ENCODE data around the gene SND1.
"Not testable (repeated sequence)": the region's sequence is repeated elsewhere in the genome, so short reads cannot be mapped to it uniquely, and the experiment has no call there.

The SND1 gene

GRCh38 chr7:128082431-128082830 is 430.4 kb downstream of the SND1 start:
- no peak for DNase-seq

GRCh38 chr7:128084896-128085608 is 433.1 kb downstream of the SND1 start:
- DNase-seq, result no peak

- DNase-seq, result no peak
Observed at GRCh38 chr7:128090492-128090891, 438.5 kb downstream of the SND1 start.

GRCh38 chr7:128091106-128091505 is 439.1 kb downstream of the SND1 start:
- no peak for DNase-seq

- peak in 1 of 2 experiments; percentile 13 for DNase-seq
Observed at GRCh38 chr7:128092221-128092620, 440.2 kb downstream of the SND1 start.

- DNase-seq, result no peak
Observed at GRCh38 chr7:128093614-128094570, 441.9 kb downstream of the SND1 start.

- peak in 1 of 2 experiments; percentile 35 for DNase-seq
Observed at GRCh38 chr7:128094686-128095085, 442.7 kb downstream of the SND1 start.

GRCh38 chr7:128097211-128097731 is 445.3 kb downstream of the SND1 start:
- no peak for DNase-seq

- DNase-seq, result no peak
Observed at GRCh38 chr7:128098629-128099028, 446.6 kb downstream of the SND1 start.

- DNase-seq, result no peak
Observed at GRCh38 chr7:128099204-128099671, 447.2 kb downstream of the SND1 start.

- no peak for DNase-seq
Observed at GRCh38 chr7:128100225-128100948, 448.4 kb downstream of the SND1 start.

GRCh38 chr7:128100949-128101713 is 449.1 kb downstream of the SND1 start:
- DNase-seq, result no peak

GRCh38 chr7:128102490-128103291 is 450.7 kb downstream of the SND1 start:
- DNase-seq, result no peak

GRCh38 chr7:128103498-128104107 is 451.6 kb downstream of the SND1 start:
- no peak for DNase-seq

- DNase-seq, result no peak
Observed at GRCh38 chr7:128104108-128104742, 452.2 kb downstream of the SND1 start.

- DNase-seq, result no peak
Observed at GRCh38 chr7:128105228-128106022, 453.4 kb downstream of the SND1 start.

- no peak for DNase-seq
Observed at GRCh38 chr7:128106821-128107220, 454.8 kb downstream of the SND1 start.

- DNase-seq, result not testable (repeated sequence)
Observed at GRCh38 chr7:128107516-128107915, 455.5 kb downstream of the SND1 start.

- peak in 1 of 2 experiments; percentile 52 for DNase-seq
Observed at GRCh38 chr7:128108129-128108528, 456.1 kb downstream of the SND1 start.

Measured in cerebellar nuclear complex (tissue), 1 donor.